HepG2 (cell line): ENCODE data around the gene SPPL2B.

Source experiments
- BCL6 ChIP-seq: IDR thresholded peaks from 2 replicates; pipeline ENCODE4 v1.6.1; 2016; ENCODE audit warnings: missing genetic modification reagents, missing compliant biosample characterization
- FIP1L1 ChIP-seq: fragments of 200-400 bp; formaldehyde crosslinking; IDR thresholded peaks from 2 replicates; pipeline ENCODE4 v1.6.1; 2018; ENCODE audit warnings: low read depth, mild to moderate bottlenecking, low read length, moderate library complexity, borderline replicate concordance; ENCODE audit not compliant: insufficient read depth
- NBN ChIP-seq: fragments of 450-650 bp; conservative IDR thresholded peaks from 2 replicates; pipeline ENCODE4 v1.6.1; 2017
- PHF21A ChIP-seq: sonication (generic); formaldehyde crosslinking; IDR thresholded peaks from 2 replicates; pipeline ENCODE4 v1.5.0; 2020; ENCODE audit warnings: mild to moderate bottlenecking, missing genetic modification reagents
- RFX5 ChIP-seq: IDR thresholded peaks from 2 replicates; pipeline ENCODE4 v1.6.1; 2011; ENCODE audit warnings: low read depth, low read length, improper control_type of control experiment
- SMAD1 ChIP-seq: sonication (generic); formaldehyde crosslinking; IDR thresholded peaks from 2 replicates; pipeline ENCODE4 v1.4.0; 2020; ENCODE audit warnings: missing genetic modification reagents, low read depth, mild to moderate bottlenecking, borderline replicate concordance
- YY1 ChIP-seq: IDR thresholded peaks from 2 replicates; pipeline ENCODE4 v1.6.1; 2011; ENCODE audit warnings: low read length, low read depth, moderate library complexity, mild to moderate bottlenecking; ENCODE audit not compliant: insufficient read depth, insufficient replicate concordance
- ZHX2 ChIP-seq, 2 experiments: sonication (generic) in 1 of 2; formaldehyde crosslinking in 1 of 2; IDR thresholded peaks; 2 replicates each; pipeline versions ENCODE4 v1.6.1 to v1.9.0; 2014 to 2022; ENCODE audit warnings: antibody characterized with exemption in 1 of 2, borderline replicate concordance in 1 of 2, inconsistent platforms in 1 of 2, low read depth in 1 of 2, missing genetic modification reagents in 1 of 2
- TF ChIP-seq, protein P1 (sequence below): sonication (generic); formaldehyde crosslinking; IDR thresholded peaks from 2 replicates; pipeline ENCODE4 v1.5.0; 2020; ENCODE audit warnings: mild to moderate bottlenecking, missing genetic modification reagents, moderate library complexity

GRCh38 chr19:2318923-2319322 lies 9.6 kb upstream of the SPPL2B start:
- TF ChIP-seq FIP1L1 (no peak), BCL6 (CRISPR knock-in tag) (no peak), NBN (no peak), SMAD1 (no peak), PHF21A (CRISPR knock-in tag) (no peak), RFX5 (no peak), ZHX2 (IDR thresholded peaks at IDR 0.05; ENCODE audit: low read depth) (no peak), ZHX2 (CRISPR knock-in tag; IDR thresholded peaks at IDR 0.05; ENCODE audit: borderline replicate concordance) (no peak), YY1 (no peak)
- TF ChIP-seq, protein P1, sequence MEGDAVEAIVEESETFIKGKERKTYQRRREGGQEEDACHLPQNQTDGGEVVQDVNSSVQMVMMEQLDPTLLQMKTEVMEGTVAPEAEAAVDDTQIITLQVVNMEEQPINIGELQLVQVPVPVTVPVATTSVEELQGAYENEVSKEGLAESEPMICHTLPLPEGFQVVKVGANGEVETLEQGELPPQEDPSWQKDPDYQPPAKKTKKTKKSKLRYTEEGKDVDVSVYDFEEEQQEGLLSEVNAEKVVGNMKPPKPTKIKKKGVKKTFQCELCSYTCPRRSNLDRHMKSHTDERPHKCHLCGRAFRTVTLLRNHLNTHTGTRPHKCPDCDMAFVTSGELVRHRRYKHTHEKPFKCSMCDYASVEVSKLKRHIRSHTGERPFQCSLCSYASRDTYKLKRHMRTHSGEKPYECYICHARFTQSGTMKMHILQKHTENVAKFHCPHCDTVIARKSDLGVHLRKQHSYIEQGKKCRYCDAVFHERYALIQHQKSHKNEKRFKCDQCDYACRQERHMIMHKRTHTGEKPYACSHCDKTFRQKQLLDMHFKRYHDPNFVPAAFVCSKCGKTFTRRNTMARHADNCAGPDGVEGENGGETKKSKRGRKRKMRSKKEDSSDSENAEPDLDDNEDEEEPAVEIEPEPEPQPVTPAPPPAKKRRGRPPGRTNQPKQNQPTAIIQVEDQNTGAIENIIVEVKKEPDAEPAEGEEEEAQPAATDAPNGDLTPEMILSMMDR (CRISPR knock-in tag), result no peak
